Measurements from ENCODE around the gene FBXO31. TPM values are rescaled to one million over a fixed set of nuclear protein-coding genes. Genes with fewer than 3 reads are reported as not detected.
A peak's percentile ranks its signal among the peaks of the same experiment; 100 is the strongest.

Gene FBXO31
- total and polyA plus RNA-seq, 9 of the 15 experiments (the other 6 are each of a cell fraction or from before 2014, with no cell fraction given) = 0.18 to 33.3 (median 10.9) TPM

DNA sequence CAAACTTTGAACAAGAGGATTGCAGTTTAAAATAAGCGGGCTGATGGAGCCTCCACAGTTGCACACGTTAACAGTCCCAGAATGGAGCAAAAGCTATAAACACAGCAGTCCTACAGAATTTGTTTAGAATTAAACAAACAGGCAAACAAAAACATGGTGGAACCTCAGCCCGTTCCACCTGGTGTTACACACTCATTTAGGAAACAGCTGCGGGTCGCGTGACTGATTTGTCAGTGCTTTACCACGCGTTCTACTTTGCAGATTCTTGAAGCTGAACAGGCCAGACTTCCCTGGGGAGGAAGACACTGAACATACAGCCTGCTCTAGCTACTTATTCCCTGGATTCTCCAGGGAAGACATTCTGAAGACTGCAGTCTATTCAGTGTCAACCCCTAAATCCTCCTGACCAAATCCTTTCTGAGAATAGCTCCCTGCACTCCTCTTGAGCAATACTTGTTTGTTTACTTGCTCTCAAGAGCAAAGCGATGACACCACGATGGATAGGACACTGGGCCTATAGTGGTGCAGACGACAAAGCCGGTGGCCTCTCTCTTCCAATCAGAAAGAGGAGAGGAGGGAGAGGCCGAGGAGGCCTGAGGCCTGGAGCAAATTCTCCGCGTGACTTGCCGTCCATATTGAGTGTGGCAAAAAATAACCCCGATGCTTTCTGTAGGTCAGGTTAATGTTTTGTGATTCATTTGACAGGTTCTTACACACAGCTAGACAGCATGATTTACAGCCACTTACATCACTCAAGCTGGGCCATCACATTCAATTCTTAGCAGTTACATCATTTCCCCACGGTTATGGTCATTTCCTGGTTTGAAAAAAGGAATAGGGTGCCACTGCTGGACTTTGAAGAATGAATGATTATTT lies 4.6 kb upstream of the FBXO31 start (continued):
- TF ChIP-seq BRD9 (IDR thresholded peaks at IDR 0.05; ENCODE audit: low read depth, partially characterized antibody) (no peak), FOXK2 (conservative IDR thresholded peaks at IDR 0.05 in 1 of 2, IDR thresholded peaks at IDR 0.05 in 1 of 2; ENCODE audit: low read depth in 2 of 2) (peak; percentile 98 to 99), HDGF (IDR thresholded peaks at IDR 0.05) (no peak), TCFL5 (CRISPR knock-in tag; conservative IDR thresholded peaks at IDR 0.05) (no peak), THRAP3 (IDR thresholded peaks at IDR 0.05; ENCODE audit: borderline replicate concordance) (no peak), YY1 (IDR thresholded peaks at IDR 0.05; ENCODE audit: borderline replicate concordance in 1 of 3, control insufficient read depth in 1 of 3, extremely low read depth in 1 of 3, insufficient read depth in 3 of 3, insufficient read length in 1 of 3, insufficient replicate concordance in 2 of 3, low read depth in 1 of 3, low read length in 2 of 3) (peak; percentile 92 to 100 (median 98)), RAD21 (CRISPR knock-in tag; conservative IDR thresholded peaks at IDR 0.05 in 1 of 2, IDR thresholded peaks at IDR 0.05 in 1 of 2) (no peak), ZNF165 (CRISPR knock-in tag; IDR thresholded peaks at IDR 0.05; ENCODE audit: borderline replicate concordance) (peak; percentile 40; the same call in 1 of the 2 replicates)
- TF ChIP-seq, protein P1, sequence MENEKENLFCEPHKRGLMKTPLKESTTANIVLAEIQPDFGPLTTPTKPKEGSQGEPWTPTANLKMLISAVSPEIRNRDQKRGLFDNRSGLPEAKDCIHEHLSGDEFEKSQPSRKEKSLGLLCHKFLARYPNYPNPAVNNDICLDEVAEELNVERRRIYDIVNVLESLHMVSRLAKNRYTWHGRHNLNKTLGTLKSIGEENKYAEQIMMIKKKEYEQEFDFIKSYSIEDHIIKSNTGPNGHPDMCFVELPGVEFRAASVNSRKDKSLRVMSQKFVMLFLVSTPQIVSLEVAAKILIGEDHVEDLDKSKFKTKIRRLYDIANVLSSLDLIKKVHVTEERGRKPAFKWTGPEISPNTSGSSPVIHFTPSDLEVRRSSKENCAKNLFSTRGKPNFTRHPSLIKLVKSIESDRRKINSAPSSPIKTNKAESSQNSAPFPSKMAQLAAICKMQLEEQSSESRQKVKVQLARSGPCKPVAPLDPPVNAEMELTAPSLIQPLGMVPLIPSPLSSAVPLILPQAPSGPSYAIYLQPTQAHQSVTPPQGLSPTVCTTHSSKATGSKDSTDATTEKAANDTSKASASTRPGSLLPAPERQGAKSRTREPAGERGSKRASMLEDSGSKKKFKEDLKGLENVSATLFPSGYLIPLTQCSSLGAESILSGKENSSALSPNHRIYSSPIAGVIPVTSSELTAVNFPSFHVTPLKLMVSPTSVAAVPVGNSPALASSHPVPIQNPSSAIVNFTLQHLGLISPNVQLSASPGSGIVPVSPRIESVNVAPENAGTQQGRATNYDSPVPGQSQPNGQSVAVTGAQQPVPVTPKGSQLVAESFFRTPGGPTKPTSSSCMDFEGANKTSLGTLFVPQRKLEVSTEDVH (IDR thresholded peaks at IDR 0.05; ENCODE audit: low read depth, partially characterized antibody) = peak; percentile 40
- TF ChIP-seq, protein P2, sequence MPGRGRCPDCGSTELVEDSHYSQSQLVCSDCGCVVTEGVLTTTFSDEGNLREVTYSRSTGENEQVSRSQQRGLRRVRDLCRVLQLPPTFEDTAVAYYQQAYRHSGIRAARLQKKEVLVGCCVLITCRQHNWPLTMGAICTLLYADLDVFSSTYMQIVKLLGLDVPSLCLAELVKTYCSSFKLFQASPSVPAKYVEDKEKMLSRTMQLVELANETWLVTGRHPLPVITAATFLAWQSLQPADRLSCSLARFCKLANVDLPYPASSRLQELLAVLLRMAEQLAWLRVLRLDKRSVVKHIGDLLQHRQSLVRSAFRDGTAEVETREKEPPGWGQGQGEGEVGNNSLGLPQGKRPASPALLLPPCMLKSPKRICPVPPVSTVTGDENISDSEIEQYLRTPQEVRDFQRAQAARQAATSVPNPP (IDR thresholded peaks at IDR 0.05; ENCODE audit: borderline replicate concordance, insufficient read depth, insufficient read length) = no peak
- TF ChIP-seq, protein P3, sequence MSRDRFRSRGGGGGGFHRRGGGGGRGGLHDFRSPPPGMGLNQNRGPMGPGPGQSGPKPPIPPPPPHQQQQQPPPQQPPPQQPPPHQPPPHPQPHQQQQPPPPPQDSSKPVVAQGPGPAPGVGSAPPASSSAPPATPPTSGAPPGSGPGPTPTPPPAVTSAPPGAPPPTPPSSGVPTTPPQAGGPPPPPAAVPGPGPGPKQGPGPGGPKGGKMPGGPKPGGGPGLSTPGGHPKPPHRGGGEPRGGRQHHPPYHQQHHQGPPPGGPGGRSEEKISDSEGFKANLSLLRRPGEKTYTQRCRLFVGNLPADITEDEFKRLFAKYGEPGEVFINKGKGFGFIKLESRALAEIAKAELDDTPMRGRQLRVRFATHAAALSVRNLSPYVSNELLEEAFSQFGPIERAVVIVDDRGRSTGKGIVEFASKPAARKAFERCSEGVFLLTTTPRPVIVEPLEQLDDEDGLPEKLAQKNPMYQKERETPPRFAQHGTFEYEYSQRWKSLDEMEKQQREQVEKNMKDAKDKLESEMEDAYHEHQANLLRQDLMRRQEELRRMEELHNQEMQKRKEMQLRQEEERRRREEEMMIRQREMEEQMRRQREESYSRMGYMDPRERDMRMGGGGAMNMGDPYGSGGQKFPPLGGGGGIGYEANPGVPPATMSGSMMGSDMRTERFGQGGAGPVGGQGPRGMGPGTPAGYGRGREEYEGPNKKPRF (IDR thresholded peaks at IDR 0.05; ENCODE audit: low read depth, low read length) = no peak

All from K562 (cell line).